DOHH2 (cell line): ENCODE results near the gene SLC29A2.

Experiments used
- H3F3A ChIP-seq: fragments of 200-600 bp; sonication (generic), shearing (Covaris generic); 2 replicates; pipeline ENCODE4 v1.6.0; 2016; ENCODE audit warnings: antibody characterized with exemption, mild to moderate bottlenecking; ENCODE audit not compliant: control insufficient read depth, insufficient read depth
- H3K27ac ChIP-seq: fragments of 200-600 bp; sonication (generic); 2 replicates; pipeline ENCODE4 v1.5.1; 2014; ENCODE audit warnings: low read depth, mild to moderate bottlenecking, low read length, moderate library complexity
- H3K27me3 ChIP-seq: fragments of 200-600 bp; sonication (generic); 2 replicates; pipeline ENCODE4 v1.6.1; 2014; ENCODE audit warnings: mild to moderate bottlenecking, low read length, mixed read lengths; ENCODE audit not compliant: control insufficient read depth
- H3K36me3 ChIP-seq: fragments of 200-600 bp; sonication (generic); 2 replicates; pipeline ENCODE4 v1.6.1; 2014; ENCODE audit warnings: mild to moderate bottlenecking, low read length, moderate library complexity, mixed read lengths; ENCODE audit not compliant: control insufficient read depth
- H3K4me1 ChIP-seq: fragments of 200-600 bp; sonication (generic); 2 replicates; pipeline ENCODE4 v1.6.1; 2014; ENCODE audit warnings: mild to moderate bottlenecking, low read length, mixed read lengths; ENCODE audit not compliant: control insufficient read depth
- H3K4me2 ChIP-seq: fragments of 200-600 bp; sonication (generic); 2 replicates; pipeline ENCODE4 v1.6.0; 2014; ENCODE audit warnings: mild to moderate bottlenecking, low read length, moderate library complexity
- H3K4me3 ChIP-seq: fragments of 200-600 bp; sonication (generic); 2 replicates; pipeline ENCODE4 v1.5.1; 2014; ENCODE audit warnings: mild to moderate bottlenecking, low read length, mixed read lengths
- H3K79me2 ChIP-seq: fragments of 200-600 bp; sonication (generic); 2 replicates; pipeline ENCODE4 v1.6.1; 2014; ENCODE audit warnings: mild to moderate bottlenecking, low read length, mixed read lengths; ENCODE audit not compliant: control insufficient read depth
- H3K9me2 ChIP-seq: fragments of 200-600 bp; sonication (generic); replicated peaks from 2 replicates; pipeline ENCODE4 v1.6.1; 2014; ENCODE audit warnings: mild to moderate bottlenecking, low read length, mixed read lengths; ENCODE audit not compliant: control insufficient read depth
- H3K9me3 ChIP-seq: fragments of 200-600 bp; sonication (generic); 2 replicates; pipeline ENCODE4 v1.6.1; 2014; ENCODE audit warnings: antibody characterized with exemption, low read length, mixed read lengths; ENCODE audit not compliant: control insufficient read depth, insufficient read depth
- H4K20me1 ChIP-seq: fragments of 200-600 bp; sonication (generic); 2 replicates; pipeline ENCODE4 v1.6.0; 2014; ENCODE audit warnings: low read depth, mild to moderate bottlenecking, antibody characterized with exemption, low read length, moderate library complexity; ENCODE audit not compliant: control insufficient read depth, insufficient read depth
- CTCF ChIP-seq: fragments of 200-600 bp; sonication (generic); IDR thresholded peaks from one replicate; pipeline ENCODE4 v1.5.1; 2014; ENCODE audit warnings: antibody characterized with exemption, mild to moderate bottlenecking, low read depth, low read length; ENCODE audit not compliant: poor library complexity, severe bottlenecking
- EZH2phosphoT487 ChIP-seq: fragments of 200-600 bp; sonication (generic); IDR thresholded peaks from 2 replicates; pipeline ENCODE4 v1.6.1; 2017; ENCODE audit warnings: borderline replicate concordance, mild to moderate bottlenecking, antibody characterized with exemption, low read length, moderate library complexity, mixed read lengths

SLC29A2 gene

GRCh38 chr11:66371627-66372415 is at the start of gene SLC29A2:
TSS of gene SLC29A2 (minus strand) at chr11:66371760. CDS start at chr11:66371591, 169 bp downstream.
- TF ChIP-seq CTCF (peak; percentile 13), EZH2phosphoT487 (no peak)
- peak within 1 kb of the TSS; percentile 94 for H3K27ac ChIP-seq

GRCh38 chr11:66420671-66421476 is 49.3 kb upstream of the SLC29A2 start, which contains the start of gene NPAS4:
TSS of gene NPAS4 (plus strand) at chr11:66421035. CDS start at chr11:66421180, 145 bp downstream.
- Histone ChIP-seq H3K27ac (no peak within 1 kb of the TSS), H4K20me1 (no peaks in the 10 kb centered on the region), H3K4me1 (no peaks in the 10 kb centered on the region), H3K9me3 (no peaks in the 10 kb centered on the region), H3K9me2 (no peaks in the 10 kb centered on the region), H3F3A (no peaks in the 10 kb centered on the region), H3K4me3 (no peak within 1 kb of the TSS), H3K36me3 (no peaks in the 10 kb centered on the region), H3K27me3 (peaks cover 24% of the 10 kb centered on the region), H3K79me2 (no peaks in the 10 kb centered on the region), H3K4me2 (no peak within 1 kb of the TSS)
- TF ChIP-seq CTCF (no peak), EZH2phosphoT487 (no peak)

More at GRCh38 chr11:66371627-66372415, at the start of gene SLC29A2:
- peak within 1 kb of the TSS; percentile 75 for H3K4me2 ChIP-seq
- H3K9me3 ChIP-seq: no peaks in the 10 kb centered on the region
- H3K4me1 ChIP-seq: peaks cover 29% of the 10 kb centered on the region
- peak within 1 kb of the TSS; percentile 100 for H3K4me3 ChIP-seq
- peaks cover 5% of the 10 kb centered on the region; the same call in 1 of the 2 replicates for H3K27me3 ChIP-seq
- no peaks in the 10 kb centered on the region for H4K20me1 ChIP-seq
- H3K79me2 ChIP-seq: peaks cover 26% of the 10 kb centered on the region
- H3F3A ChIP-seq: peaks cover 17% of the 10 kb centered on the region
- H3K36me3 ChIP-seq: peaks cover 46% of the 10 kb centered on the region
- H3K9me2 ChIP-seq: no peaks in the 10 kb centered on the region

- H3K27me3 ChIP-seq: peaks cover 34% of the 10 kb centered on the region
- no peak overlapping the region for H3K27ac ChIP-seq
- no peaks in the 10 kb centered on the region for H3K9me2 ChIP-seq
- no peaks in the 10 kb centered on the region for H3F3A ChIP-seq
- H3K9me3 ChIP-seq: no peaks in the 10 kb centered on the region
- H3K36me3 ChIP-seq: no peaks in the 10 kb centered on the region
- H3K4me2 ChIP-seq: no peak overlapping the region
- H3K4me3 ChIP-seq: no peak overlapping the region
- H4K20me1 ChIP-seq: no peaks in the 10 kb centered on the region
- no peaks in the 10 kb centered on the region for H3K4me1 ChIP-seq
- no peaks in the 10 kb centered on the region for H3K79me2 ChIP-seq
- no peak for TF ChIP-seq EZH2phosphoT487
- no peak for TF ChIP-seq CTCF
These were observed 48.3 kb upstream of the SLC29A2 start for GRCh38 chr11:66419825-66420224.
